RPMI7951 (cell line): ENCODE results near the gene MAP3K15. TPM values are rescaled to one million over a fixed set of nuclear protein-coding genes. Genes with fewer than 3 reads are reported as not detected.

Experiments used
- DNase-seq: peaks from one replicate; pipeline ENCODE4 v3.0.0-alpha.2; 2012; ENCODE audit warnings: low read depth
- total RNA-seq: library from RNA; depleted of rRNA; stranded (reverse); fragments of >200 nt; shearing (Covaris generic); gene quantifications from 2 replicates; pipeline ENCODE4 v1.2.3, GENCODE V29; 2014; rRNA removed

Gene MAP3K15
- total RNA-seq = not detected in 2 replicates

- peak; percentile 18 for DNase-seq
These were observed at the start of gene MAP3K15 for GRCh38 chrX:19514791-19515614. Gene MAP3K15, minus strand, starts transcription at chrX:19515508. Its CDS starts 247 bp downstream, at chrX:19515261.

GRCh38 chrX:19564606-19565005 is 49.3 kb upstream of the MAP3K15 start:
- DNase-seq = no peak

DNA sequence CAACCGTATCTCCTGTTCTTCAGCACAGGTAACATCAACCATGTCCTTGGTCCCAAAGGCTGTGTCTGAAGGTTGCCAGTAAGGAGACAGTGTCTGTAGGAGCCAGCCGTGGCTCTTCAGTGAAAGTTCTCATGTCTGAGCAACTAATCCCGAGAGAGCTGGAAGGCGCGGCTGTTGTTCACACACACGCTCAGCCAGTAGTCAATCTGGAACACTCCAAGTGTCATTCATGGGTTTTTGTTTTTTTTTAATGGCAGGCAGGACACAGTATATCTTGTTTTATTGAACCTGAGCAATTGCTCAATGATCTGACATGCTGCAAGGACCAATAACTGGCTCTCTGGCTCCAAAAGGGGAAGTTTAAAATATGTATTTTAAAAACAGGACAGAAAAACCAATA is 48.4 kb upstream of the MAP3K15 start:
- DNase-seq = no peak

DNA sequence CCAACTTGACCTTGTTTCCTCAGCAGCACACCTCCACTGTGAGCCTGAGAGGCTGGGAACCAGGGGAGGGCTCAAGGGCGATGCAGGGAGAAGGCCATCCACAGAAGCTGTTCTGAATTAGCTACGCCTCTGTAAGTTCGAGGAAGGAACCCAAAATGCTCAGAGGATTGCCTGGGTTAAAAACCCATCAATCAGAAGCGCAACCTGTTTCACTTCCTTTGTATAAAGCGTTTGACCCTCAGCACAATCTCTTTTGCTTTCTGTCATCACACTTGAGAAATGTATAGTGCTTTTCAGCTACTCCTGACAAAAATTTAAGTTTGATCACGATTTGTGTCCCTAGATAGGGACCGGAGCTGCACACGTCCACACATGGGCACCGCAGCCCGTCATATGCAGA is 48.0 kb upstream of the MAP3K15 start:
- no peak for DNase-seq

- no peak for DNase-seq
These were observed 45.3 kb upstream of the MAP3K15 start for GRCh38 chrX:19560611-19561010.

GRCh38 chrX:19557822-19558221 is 42.5 kb upstream of the MAP3K15 start:
- no peak for DNase-seq

GRCh38 chrX:19556202-19556601 is 40.9 kb upstream of the MAP3K15 start:
- DNase-seq = no peak

GRCh38 chrX:19555683-19556082 is 40.4 kb upstream of the MAP3K15 start:
- DNase-seq = no peak

DNA sequence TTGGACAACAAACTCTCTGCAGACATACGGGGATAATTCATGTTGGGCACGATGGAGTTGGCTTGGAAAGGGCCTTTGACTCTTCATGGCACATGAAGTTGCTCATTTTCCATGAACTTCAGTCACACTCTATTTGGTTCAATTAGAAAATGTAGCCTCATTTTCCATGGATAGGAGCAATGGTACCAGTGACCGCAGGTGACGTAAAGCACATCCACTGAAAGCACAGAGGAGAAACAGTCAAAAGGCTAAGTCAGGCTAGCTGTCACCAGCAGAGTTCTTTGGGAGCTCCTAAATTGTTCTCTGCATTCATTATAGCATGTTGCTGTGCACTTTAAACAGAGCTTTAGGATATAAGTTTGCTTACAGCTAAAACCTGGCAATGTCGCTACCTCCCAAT is 39.9 kb upstream of the MAP3K15 start:
- peak; percentile 56 for DNase-seq

- DNase-seq = peak; percentile 88
These were observed 39.5 kb upstream of the MAP3K15 start for GRCh38 chrX:19554786-19555185.

- DNase-seq = no peak
These were observed 37.5 kb upstream of the MAP3K15 start for GRCh38 chrX:19552793-19553192.

- DNase-seq = no peak
These were observed 34.5 kb upstream of the MAP3K15 start for GRCh38 chrX:19549838-19550237.

DNA sequence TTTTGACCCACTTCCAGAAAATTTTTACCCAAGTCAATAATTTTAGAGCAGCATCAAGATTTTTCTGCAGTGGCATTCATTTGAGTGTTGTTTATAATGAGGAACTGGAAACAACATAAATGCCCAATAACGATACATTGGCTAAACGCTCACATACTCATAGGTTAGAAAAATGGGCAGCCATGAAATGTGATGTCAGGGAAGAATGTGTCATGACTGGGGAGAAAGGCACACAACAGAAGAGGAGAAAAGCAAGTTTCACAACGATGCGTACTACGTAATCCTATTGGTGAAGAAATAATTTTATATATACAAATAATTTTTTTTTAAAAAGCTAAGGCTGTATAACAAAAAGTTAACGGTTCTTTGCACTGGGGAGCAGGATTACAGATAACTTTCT is 33.6 kb upstream of the MAP3K15 start:
- no peak for DNase-seq

- no peak for DNase-seq
These were observed 33.0 kb upstream of the MAP3K15 start for GRCh38 chrX:19548279-19548678.

DNA sequence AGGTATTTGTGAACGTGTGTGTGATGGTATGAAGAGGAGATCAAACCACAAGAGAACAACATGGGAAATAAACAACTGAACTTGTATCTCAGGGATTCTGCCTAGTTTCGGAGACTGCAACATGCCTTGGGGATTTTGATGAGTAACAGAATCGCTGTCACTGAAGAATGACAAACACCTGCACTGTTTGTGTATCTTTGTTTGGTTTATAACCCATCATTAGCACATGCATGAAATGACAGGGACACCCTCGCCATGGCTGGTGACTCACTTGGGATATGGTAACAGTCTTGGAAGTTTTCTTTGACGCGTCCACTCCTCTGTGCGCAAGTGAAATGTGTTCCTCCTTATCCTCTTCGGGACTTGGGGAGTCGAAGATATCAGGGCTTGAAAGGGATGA is 30.3 kb upstream of the MAP3K15 start:
- DNase-seq = no peak

- DNase-seq = peak; percentile 56
These were observed 29.5 kb upstream of the MAP3K15 start for GRCh38 chrX:19544693-19545305.

- no peak for DNase-seq
These were observed 28.7 kb upstream of the MAP3K15 start for GRCh38 chrX:19543951-19544381.

- DNase-seq = no peak
These were observed 27.9 kb upstream of the MAP3K15 start for GRCh38 chrX:19543020-19543715.

- DNase-seq = no peak
These were observed 26.6 kb upstream of the MAP3K15 start for GRCh38 chrX:19541931-19542330.

GRCh38 chrX:19541196-19541595 is 25.9 kb upstream of the MAP3K15 start:
- DNase-seq = no peak

DNA sequence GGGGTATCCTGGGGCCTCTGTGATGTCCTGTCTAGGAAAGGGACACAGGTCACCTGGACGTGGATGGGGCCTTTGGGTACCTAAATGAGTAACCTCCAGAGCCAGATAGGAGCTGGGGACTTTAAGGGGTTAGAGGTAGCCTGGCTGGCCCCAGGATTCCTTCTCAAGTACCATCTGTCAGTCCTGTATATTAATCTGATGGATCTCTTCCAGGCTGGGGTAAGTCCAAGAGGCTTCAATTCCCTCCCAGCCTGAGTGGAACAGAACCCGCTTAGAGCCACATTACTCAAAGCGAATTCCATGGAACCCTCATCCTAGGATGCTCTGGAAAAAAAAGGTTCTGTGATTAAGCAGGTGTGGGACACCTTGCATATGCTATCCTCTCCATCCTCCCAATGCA is 24.8 kb upstream of the MAP3K15 start:
- DNase-seq = no peak

GRCh38 chrX:19539665-19540064 is 24.4 kb upstream of the MAP3K15 start:
- no peak for DNase-seq

DNA sequence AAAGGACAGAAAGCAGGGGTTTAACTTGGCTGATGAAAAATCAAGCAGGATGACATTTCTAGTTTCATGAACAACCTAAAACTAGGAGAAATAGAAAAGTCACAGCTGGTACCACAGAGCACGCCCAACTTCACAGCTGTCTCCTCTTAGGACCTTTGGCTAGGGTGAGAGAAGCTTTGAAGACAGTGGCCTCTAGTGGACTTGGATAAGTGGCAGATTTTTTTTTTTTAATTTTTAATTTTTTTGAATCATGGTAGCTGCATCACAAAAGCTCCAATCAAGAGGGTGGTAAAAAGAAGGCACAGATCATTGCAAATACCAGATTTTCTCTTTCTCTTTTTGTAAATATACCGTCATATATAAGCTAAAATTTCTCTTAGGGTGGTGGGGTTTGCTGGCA is 20.2 kb upstream of the MAP3K15 start:
- no peak for DNase-seq
